Measurements from ENCODE around the gene BBS1.
"Not testable (repeated sequence)": the region's sequence is repeated elsewhere in the genome, so short reads cannot be mapped to it uniquely, and the experiment has no call there.

Gene BBS1

DNA sequence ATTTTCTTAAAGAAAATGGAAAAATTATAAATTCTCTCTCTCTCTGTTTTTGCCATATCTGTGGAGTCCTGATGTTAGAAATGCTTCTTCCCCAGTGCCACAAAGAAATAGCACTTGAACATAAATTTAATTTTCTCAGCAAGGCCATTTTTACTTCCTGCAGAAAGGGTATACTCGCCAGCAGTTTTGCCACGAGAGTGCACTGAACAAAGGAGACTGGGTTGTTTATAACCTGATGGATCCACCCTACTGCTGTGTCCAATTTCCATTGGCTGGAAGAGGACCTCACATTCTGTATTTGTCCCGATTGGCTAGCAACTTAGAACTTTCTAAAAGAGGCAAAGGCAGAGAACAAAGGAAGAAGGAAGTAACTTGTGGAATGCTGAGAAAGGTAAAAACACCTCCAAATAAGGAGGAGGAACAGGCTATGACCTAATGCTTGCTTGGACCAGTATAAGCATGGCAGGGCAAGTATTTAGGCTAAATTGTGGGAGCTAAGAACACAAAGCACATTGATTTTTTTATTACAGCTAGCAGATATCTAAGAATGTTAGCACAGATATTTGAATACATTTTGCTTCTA lies 72.2 kb downstream of the BBS1 start:
- not testable (repeated sequence) for DNase-seq
